Colon (tissue), 2 donors: Measurements from ENCODE around the gene TADA2B.
A peak's percentile ranks its signal among the peaks of the same experiment; 100 is the strongest.
"Not testable (repeated sequence)": the region's sequence is repeated elsewhere in the genome, so short reads cannot be mapped to it uniquely, and the experiment has no call there.

ENCODE experiments used
- FAIRE-seq: peaks from 2 replicates; lab custom pipeline; 2012; peaks lifted over from hg19 to GRCh38; lab: Jason Lieb, UNC
- donor health status: control.
- donor health status: control.

TADA2B gene

GRCh38 chr4:7060346-7061150 lies 17.4 kb downstream of the TADA2B start:
- no peak for FAIRE-seq

GRCh38 chr4:7061815-7062214 lies 18.6 kb downstream of the TADA2B start:
- no peak for FAIRE-seq

GRCh38 chr4:7062816-7063215 lies 19.6 kb downstream of the TADA2B start:
- FAIRE-seq: no peak

- no peak for FAIRE-seq
These were observed 20.2 kb downstream of the TADA2B start for GRCh38 chr4:7063362-7063761.

GRCh38 chr4:7066006-7066405 lies 22.8 kb downstream of the TADA2B start:
- FAIRE-seq: no peak

GRCh38 chr4:7066493-7066892 lies 23.3 kb downstream of the TADA2B start:
- FAIRE-seq: no peak

- FAIRE-seq: no peak
These were observed 23.9 kb downstream of the TADA2B start for GRCh38 chr4:7067126-7067451.

GRCh38 chr4:7067452-7068278 lies 24.5 kb downstream of the TADA2B start, which contains the start of gene GRPEL1:
Gene GRPEL1, minus strand, starts transcription at chr4:7068064. Its CDS starts 32 bp downstream, at chr4:7068032.
- peak; percentile 14 for FAIRE-seq

GRCh38 chr4:7068279-7068842 lies 25.2 kb downstream of the TADA2B start:
- no peak for FAIRE-seq

GRCh38 chr4:7068883-7069282 lies 25.7 kb downstream of the TADA2B start:
- FAIRE-seq: no peak

GRCh38 chr4:7070729-7071511 lies 27.7 kb downstream of the TADA2B start:
- FAIRE-seq: no peak

GRCh38 chr4:7073059-7073458 lies 29.9 kb downstream of the TADA2B start:
- FAIRE-seq: no peak

GRCh38 chr4:7073526-7074390 lies 30.6 kb downstream of the TADA2B start:
- no peak for FAIRE-seq

GRCh38 chr4:7074426-7074825 lies 31.3 kb downstream of the TADA2B start:
- FAIRE-seq: no peak

GRCh38 chr4:7075962-7076695 lies 33.0 kb downstream of the TADA2B start:
- no peak for FAIRE-seq

GRCh38 chr4:7076696-7077082 lies 33.5 kb downstream of the TADA2B start:
- FAIRE-seq: no peak

GRCh38 chr4:7077371-7077770 lies 34.2 kb downstream of the TADA2B start:
- no peak for FAIRE-seq

GRCh38 chr4:7078025-7078424 lies 34.9 kb downstream of the TADA2B start:
- FAIRE-seq: no peak

- not testable (repeated sequence) for FAIRE-seq
These were observed 36.3 kb downstream of the TADA2B start for GRCh38 chr4:7079483-7079882.

- FAIRE-seq: not testable (repeated sequence)
These were observed 36.7 kb downstream of the TADA2B start for GRCh38 chr4:7079909-7080308.
